GM19467 (cell line): Measurements from ENCODE around the gene ZSCAN26.
"Not testable (repeated sequence)": the region's sequence is repeated elsewhere in the genome, so short reads cannot be mapped to it uniquely, and the experiment has no call there.

Source experiments
- ATAC-seq: cut with Tn5 transposase; IDR thresholded peaks from one replicate; pipeline ENCODE4 v1.9.1; 2021; ENCODE audit warnings: mild to moderate bottlenecking, moderate library complexity; ENCODE audit not compliant: unreplicated experiment

Gene ZSCAN26

DNA sequence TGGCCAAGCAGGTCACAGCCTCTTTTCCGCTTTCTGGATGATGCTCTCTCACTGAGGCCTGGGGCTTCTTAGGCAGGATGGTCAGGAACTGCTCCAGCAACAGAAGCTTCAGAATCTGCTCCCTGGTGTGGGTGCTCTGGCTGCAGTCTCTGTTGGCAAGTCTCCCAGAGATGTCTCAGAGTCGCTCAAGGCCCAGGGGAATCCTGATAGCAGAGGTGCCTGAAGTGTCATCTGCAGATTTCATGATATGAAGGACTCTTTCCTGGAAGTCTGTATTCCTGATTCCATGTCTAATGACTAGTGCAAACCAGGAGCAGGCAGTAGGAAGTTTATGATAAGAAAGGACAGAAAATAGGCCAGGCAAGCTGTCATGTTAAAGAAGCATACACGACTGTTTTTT is 48.7 kb downstream of the ZSCAN26 start:
- no peak for ATAC-seq

GRCh38 chr6:28317866-28318265 is 50.9 kb downstream of the ZSCAN26 start:
- not testable (repeated sequence) for ATAC-seq

GRCh38 chr6:28322661-28323060 is 55.7 kb downstream of the ZSCAN26 start:
- no peak for ATAC-seq

GRCh38 chr6:28323813-28324424 is 57.0 kb downstream of the ZSCAN26 start:
- ATAC-seq: no peak

- no peak for ATAC-seq
These were observed 59.5 kb downstream of the ZSCAN26 start for GRCh38 chr6:28326371-28326948.
